Suprapubic skin (tissue), 3 donors: ENCODE results near the gene NDFIP1.

Experiments
- CTCF ChIP-seq, 2 donors: fragments of 200-600 bp in 1 of 2; fragments of 450-650 bp in 1 of 2; sonication (generic) in 1 of 2; IDR thresholded peaks; one replicate each; pipeline ENCODE4 v1.5.1; 2016 to 2019; ENCODE audit warnings: antibody characterized with exemption in 2 of 2, mild to moderate bottlenecking in 1 of 2, moderate library complexity in 1 of 2
- POLR2A ChIP-seq, 2 donors: fragments of 450-650 bp; IDR thresholded peaks; one replicate each; pipeline ENCODE4 v1.6.1; 2017; ENCODE audit warnings: antibody characterized with exemption in 2 of 2, mild to moderate bottlenecking in 2 of 2, moderate library complexity in 2 of 2

- TF ChIP-seq POLR2A (IDR thresholded peaks at IDR 0.05) = no peak
- TF ChIP-seq CTCF (IDR thresholded peaks at IDR 0.05) = no peak
Observed at GRCh38 chr5:142102980-142103740, 5.4 kb upstream of the NDFIP1 start.
